Measurements from ENCODE around the gene MED14.

DNA sequence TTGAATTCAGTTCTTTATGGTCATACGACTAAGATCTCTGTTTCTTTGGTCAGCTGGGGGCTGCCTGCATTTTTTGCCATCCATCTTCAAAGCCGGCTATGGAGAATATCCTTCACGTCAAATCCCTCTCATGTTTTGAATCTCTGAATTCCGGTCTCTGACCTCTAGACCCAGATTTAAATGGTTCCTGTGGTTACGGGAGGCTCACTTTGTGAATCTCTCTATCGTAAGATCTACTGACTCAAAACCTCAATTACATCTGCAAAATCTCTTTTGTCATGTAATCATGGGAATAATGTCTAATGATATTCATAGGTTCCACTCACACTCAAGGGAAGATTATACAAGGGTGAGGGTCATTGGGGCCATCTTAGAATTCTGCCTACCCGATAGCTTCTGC is 117.8 kb downstream of the MED14 start:
- TF ChIP-seq, protein P1, sequence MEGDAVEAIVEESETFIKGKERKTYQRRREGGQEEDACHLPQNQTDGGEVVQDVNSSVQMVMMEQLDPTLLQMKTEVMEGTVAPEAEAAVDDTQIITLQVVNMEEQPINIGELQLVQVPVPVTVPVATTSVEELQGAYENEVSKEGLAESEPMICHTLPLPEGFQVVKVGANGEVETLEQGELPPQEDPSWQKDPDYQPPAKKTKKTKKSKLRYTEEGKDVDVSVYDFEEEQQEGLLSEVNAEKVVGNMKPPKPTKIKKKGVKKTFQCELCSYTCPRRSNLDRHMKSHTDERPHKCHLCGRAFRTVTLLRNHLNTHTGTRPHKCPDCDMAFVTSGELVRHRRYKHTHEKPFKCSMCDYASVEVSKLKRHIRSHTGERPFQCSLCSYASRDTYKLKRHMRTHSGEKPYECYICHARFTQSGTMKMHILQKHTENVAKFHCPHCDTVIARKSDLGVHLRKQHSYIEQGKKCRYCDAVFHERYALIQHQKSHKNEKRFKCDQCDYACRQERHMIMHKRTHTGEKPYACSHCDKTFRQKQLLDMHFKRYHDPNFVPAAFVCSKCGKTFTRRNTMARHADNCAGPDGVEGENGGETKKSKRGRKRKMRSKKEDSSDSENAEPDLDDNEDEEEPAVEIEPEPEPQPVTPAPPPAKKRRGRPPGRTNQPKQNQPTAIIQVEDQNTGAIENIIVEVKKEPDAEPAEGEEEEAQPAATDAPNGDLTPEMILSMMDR (IDR thresholded peaks at IDR 0.05) = no peak
- TF ChIP-seq POLR2A (IDR thresholded peaks at IDR 0.05) = no peak
- no peak for TF ChIP-seq POLR2AphosphoS5 (IDR thresholded peaks at IDR 0.05)
